ENCODE data around the gene PDZD2. TPM values are rescaled to one million over a fixed set of nuclear protein-coding genes. Genes with fewer than 3 reads are reported as not detected.

Gene PDZD2
- polyA plus RNA-seq, 1 donor from 2014 or later = 3.1 TPM

GRCh38 chr5:32059761-32060530 lies 421.0 kb downstream of the PDZD2 start:
- Histone ChIP-seq H3K4me3 (ENCODE audit: low read length) (no peak overlapping the region), H3K9me2 (ENCODE audit: insufficient read depth, low read length) (no peaks in the 10 kb centered on the region), H3K9ac (ENCODE audit: low read length) (no peak overlapping the region), H3K27ac (ENCODE audit: low read length) (no peak overlapping the region), H3K27me3 (ENCODE audit: insufficient read depth, low read depth, low read length) (no peaks in the 10 kb centered on the region), H3F3A (ENCODE audit: insufficient read depth, low read length, poor library complexity, severe bottlenecking) (no peaks in the 10 kb centered on the region), H3K4me2 (ENCODE audit: low read length) (no peak overlapping the region), H3K79me2 (replicated peaks; ENCODE audit: insufficient read depth, low read length) (no peaks in the 10 kb centered on the region), H2AFZ (ENCODE audit: low read depth, low read length) (no peak overlapping the region), H4K20me1 (ENCODE audit: insufficient read depth) (no peaks in the 10 kb centered on the region), H3K9me3 (ENCODE audit: low read length) (no peaks in the 10 kb centered on the region), H3K36me3 (ENCODE audit: insufficient read depth, low read length) (no peaks in the 10 kb centered on the region)
- TF ChIP-seq TAF1 (IDR thresholded peaks at IDR 0.05; ENCODE audit: low read depth) (no peak), SMC3 (conservative IDR thresholded peaks at IDR 0.05; ENCODE audit: poor library complexity) (no peak), CTCF (IDR thresholded peaks at IDR 0.05; ENCODE audit: poor library complexity, severe bottlenecking) (no peak), REST (IDR thresholded peaks at IDR 0.05; ENCODE audit: borderline replicate concordance) (no peak), EP300 (conservative IDR thresholded peaks at IDR 0.05; ENCODE audit: poor library complexity, severe bottlenecking) (no peak), EZH2 (IDR thresholded peaks at IDR 0.05; ENCODE audit: borderline replicate concordance, insufficient read depth, low read length, poor library complexity, severe bottlenecking) (no peak), POLR2AphosphoS5 (IDR thresholded peaks at IDR 0.05) (no peak), MXI1 (conservative IDR thresholded peaks at IDR 0.05; ENCODE audit: poor library complexity, severe bottlenecking) (no peak), RAD21 (conservative IDR thresholded peaks at IDR 0.05) (no peak)

- Histone ChIP-seq H3K27me3 (ENCODE audit: insufficient read depth, low read depth, low read length) (no peaks in the 10 kb centered on the region), H3K27ac (ENCODE audit: low read length) (no peak overlapping the region), H3K9me3 (ENCODE audit: low read length) (no peaks in the 10 kb centered on the region), H4K20me1 (ENCODE audit: insufficient read depth) (no peaks in the 10 kb centered on the region), H2AFZ (ENCODE audit: low read depth, low read length) (no peak overlapping the region), H3K79me2 (replicated peaks; ENCODE audit: insufficient read depth, low read length) (no peaks in the 10 kb centered on the region), H3K4me3 (ENCODE audit: low read length) (no peak overlapping the region), H3K36me3 (ENCODE audit: insufficient read depth, low read length) (no peaks in the 10 kb centered on the region), H3K4me2 (ENCODE audit: low read length) (no peak overlapping the region), H3K9me2 (ENCODE audit: insufficient read depth, low read length) (no peaks in the 10 kb centered on the region), H3F3A (ENCODE audit: insufficient read depth, low read length, poor library complexity, severe bottlenecking) (no peaks in the 10 kb centered on the region), H3K9ac (ENCODE audit: low read length) (no peak overlapping the region)
- no peak for TF ChIP-seq EP300 (conservative IDR thresholded peaks at IDR 0.05; ENCODE audit: poor library complexity, severe bottlenecking)
- no peak for TF ChIP-seq POLR2AphosphoS5 (IDR thresholded peaks at IDR 0.05)
- no peak for TF ChIP-seq SMC3 (conservative IDR thresholded peaks at IDR 0.05; ENCODE audit: poor library complexity)
- no peak for TF ChIP-seq MXI1 (conservative IDR thresholded peaks at IDR 0.05; ENCODE audit: poor library complexity, severe bottlenecking)
- no peak for TF ChIP-seq RAD21 (conservative IDR thresholded peaks at IDR 0.05)
- TF ChIP-seq TAF1 (IDR thresholded peaks at IDR 0.05; ENCODE audit: low read depth) = no peak
- TF ChIP-seq CTCF (IDR thresholded peaks at IDR 0.05; ENCODE audit: poor library complexity, severe bottlenecking) = no peak
- no peak for TF ChIP-seq REST (IDR thresholded peaks at IDR 0.05; ENCODE audit: borderline replicate concordance)
- no peak for TF ChIP-seq EZH2 (IDR thresholded peaks at IDR 0.05; ENCODE audit: borderline replicate concordance, insufficient read depth, low read length, poor library complexity, severe bottlenecking)
These were observed 422.3 kb downstream of the PDZD2 start for GRCh38 chr5:32061236-32061635.
